Activated naive CD8-positive, alpha-beta T cell treated with anti-CD3 and anti-CD28 coated beads, Interleukin-2, amount 50 U/mL, for 24 hours (primary cell): ENCODE measurements around the gene RETNLB.

Source experiments
- ATAC-seq: fragments of 150-1000 bp; cut with Tn5 transposase; one replicate; pipeline ENCODE4 v1.10.0; 2021
- DNase-seq: peaks from one replicate; pipeline ENCODE4 v3.0.0; 2021
- H3K27ac Mint-ChIP-seq: one replicate; pipeline ENCODE4 v1.8.0; 2021; ENCODE audit warnings: mild to moderate bottlenecking, mixed read lengths
- H3K27me3 Mint-ChIP-seq: one replicate; pipeline ENCODE4 v1.8.0; 2021; ENCODE audit warnings: mixed read lengths
- H3K36me3 Mint-ChIP-seq: one replicate; pipeline ENCODE4 v1.8.0; 2021; ENCODE audit warnings: low read depth, mixed read lengths
- H3K4me1 Mint-ChIP-seq: one replicate; pipeline ENCODE4 v1.8.0; 2021; ENCODE audit warnings: mixed read lengths
- H3K4me3 Mint-ChIP-seq: one replicate; pipeline ENCODE4 v1.8.0; 2021; ENCODE audit warnings: mild to moderate bottlenecking, moderate library complexity, mixed read lengths
- H3K9me3 Mint-ChIP-seq: one replicate; pipeline ENCODE4 v1.8.0; 2021; ENCODE audit warnings: mixed read lengths

Gene RETNLB

DNA sequence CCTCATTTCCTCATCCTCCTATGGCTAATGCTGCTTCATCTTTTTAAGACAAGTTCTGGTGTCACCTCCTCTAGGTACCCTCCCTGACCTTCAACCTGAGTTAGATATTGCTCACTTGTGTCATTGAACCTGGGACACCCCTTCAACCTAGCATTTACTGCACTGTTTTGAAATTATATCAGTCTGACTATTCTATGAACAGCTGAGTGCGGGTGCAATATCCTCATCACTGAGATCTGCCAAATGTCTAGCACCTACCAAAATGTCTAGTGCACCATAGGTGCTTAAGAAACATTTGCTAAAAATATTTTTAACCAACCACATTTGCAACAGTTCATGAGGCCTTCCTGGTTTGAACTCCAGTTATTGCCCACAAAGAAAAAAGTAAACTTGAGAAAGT lies 34.5 kb downstream of the RETNLB start:
- Mint-ChIP-seq H3K27me3 (no peaks in the 10 kb centered on the region), H3K4me1 (no peaks in the 10 kb centered on the region), H3K4me3 (no peak overlapping the region), H3K36me3 (no peaks in the 10 kb centered on the region), H3K27ac (no peak overlapping the region), H3K9me3 (peaks cover 16% of the 10 kb centered on the region)
- DNase-seq: no peak
- no peak for ATAC-seq

DNA sequence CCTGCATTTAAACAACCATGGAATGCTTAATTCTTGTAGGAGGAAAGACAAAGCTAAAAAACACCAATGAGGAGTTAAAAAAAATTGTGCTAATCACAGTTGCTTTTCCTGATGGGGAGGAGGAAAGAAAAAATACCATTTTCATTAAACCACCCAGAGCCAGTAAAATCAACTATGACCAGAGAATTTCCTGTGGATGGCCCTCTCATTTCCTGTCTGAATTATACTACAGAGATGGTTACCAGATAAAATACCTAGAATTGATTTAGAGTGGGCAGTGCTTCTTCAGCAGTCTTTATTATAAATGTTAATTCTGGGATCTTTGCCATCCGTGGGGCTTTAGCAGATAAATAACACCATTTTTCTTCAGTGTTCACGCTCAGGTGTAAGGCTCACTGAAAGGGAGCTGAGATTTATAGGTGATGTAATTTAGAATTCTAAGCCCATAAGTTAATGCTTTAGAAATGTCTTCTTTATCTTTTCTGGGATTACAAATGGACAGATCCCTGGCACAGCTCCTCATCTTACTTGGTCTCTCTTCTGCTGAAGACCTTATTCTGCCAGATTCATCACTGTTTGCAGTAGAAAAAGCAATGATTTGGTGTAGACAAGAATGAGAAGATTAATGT lies 37.9 kb downstream of the RETNLB start:
- ATAC-seq: no peak
- H3K4me1 Mint-ChIP-seq: no peaks in the 10 kb centered on the region
- no peak overlapping the region for H3K27ac Mint-ChIP-seq
- H3K4me3 Mint-ChIP-seq: no peak overlapping the region
- peaks cover 16% of the 10 kb centered on the region for H3K9me3 Mint-ChIP-seq
- DNase-seq: no peak
- H3K27me3 Mint-ChIP-seq: no peaks in the 10 kb centered on the region
- no peaks in the 10 kb centered on the region for H3K36me3 Mint-ChIP-seq

DNA sequence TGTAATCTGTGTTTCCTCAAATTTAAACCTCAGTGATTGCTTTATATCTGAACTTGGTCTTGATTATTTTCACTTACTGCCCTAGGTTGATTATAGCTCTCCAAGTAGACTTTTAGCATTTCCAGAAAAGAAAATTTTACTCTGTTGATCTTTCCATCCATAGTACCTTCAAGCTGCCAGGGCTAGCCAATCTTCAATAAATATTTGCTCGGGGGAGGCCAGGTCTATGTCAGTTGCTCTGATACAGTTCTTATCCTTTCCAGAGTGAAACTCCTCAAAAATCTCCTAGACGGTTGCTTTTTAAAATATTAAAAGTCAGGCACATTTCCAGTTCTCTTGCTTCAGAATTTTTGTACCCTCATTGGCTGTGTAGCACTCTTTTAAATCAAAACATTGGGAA lies 38.8 kb downstream of the RETNLB start:
- Mint-ChIP-seq H3K27ac (no peak overlapping the region), H3K4me1 (no peaks in the 10 kb centered on the region), H3K36me3 (no peaks in the 10 kb centered on the region), H3K4me3 (no peak overlapping the region), H3K9me3 (peaks cover 16% of the 10 kb centered on the region), H3K27me3 (no peaks in the 10 kb centered on the region)
- ATAC-seq (no peak), DNase-seq (no peak)

DNA sequence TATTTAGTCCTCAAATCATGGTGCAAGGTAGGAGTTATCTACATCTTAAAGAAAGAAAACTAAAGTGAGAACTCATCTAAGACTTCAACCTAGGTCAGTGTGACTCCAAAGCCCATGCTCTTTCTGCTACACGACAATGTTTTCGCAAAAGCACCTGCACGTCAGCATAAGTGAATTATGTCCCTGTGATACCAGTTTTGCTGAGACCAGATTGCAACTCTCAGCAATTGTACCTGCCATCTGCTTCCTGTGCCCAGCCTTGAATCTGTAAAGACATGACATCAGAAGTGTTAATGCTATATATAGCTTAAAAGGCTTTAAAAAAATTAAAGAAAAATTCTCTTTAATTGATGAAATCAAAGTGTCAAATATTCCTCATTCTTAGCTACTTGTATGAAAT lies 43.4 kb downstream of the RETNLB start:
- H3K4me3 Mint-ChIP-seq: no peak overlapping the region
- H3K36me3 Mint-ChIP-seq: no peaks in the 10 kb centered on the region
- H3K27ac Mint-ChIP-seq: no peak overlapping the region
- H3K4me1 Mint-ChIP-seq: no peaks in the 10 kb centered on the region
- H3K27me3 Mint-ChIP-seq: no peaks in the 10 kb centered on the region
- H3K9me3 Mint-ChIP-seq: no peaks in the 10 kb centered on the region
- ATAC-seq (no peak), DNase-seq (no peak)

DNA sequence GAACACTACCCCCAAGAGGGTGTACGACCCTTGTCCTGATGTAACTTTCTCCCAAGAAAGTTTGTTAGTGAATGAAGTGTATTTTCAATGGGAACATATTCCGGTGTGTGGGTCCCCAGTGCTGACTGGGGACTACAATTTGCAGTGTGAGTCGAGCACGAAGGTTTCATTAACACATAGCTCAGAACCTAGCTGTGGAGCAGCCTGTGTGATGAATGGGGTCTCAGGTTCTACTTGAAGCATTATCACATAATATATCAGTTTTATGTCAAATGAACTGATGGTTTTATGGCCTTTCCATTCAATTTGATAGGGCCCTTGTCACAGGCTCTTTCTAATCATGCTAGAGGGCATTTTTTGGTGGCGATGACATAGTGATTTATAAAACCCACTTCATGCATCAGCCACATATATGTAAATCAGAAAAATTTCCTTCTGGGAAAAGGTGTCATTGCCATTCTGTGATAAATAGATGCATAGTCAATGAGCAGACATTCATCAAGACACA lies 44.1 kb downstream of the RETNLB start:
- Mint-ChIP-seq H3K27me3 (no peaks in the 10 kb centered on the region), H3K4me1 (no peaks in the 10 kb centered on the region), H3K27ac (no peak overlapping the region), H3K36me3 (no peaks in the 10 kb centered on the region), H3K4me3 (no peak overlapping the region), H3K9me3 (no peaks in the 10 kb centered on the region)
- ATAC-seq (no peak), DNase-seq (no peak)
